ENCODE data around the gene ERG.

Gene ERG

GRCh38 chr21:38337793-38338192, 160.5 kb downstream of the ERG start:
- DNase-seq (ENCODE audit: low spot score) = no peak

- DNase-seq (ENCODE audit: low spot score) = no peak
Observed at GRCh38 chr21:38334866-38335265, 163.4 kb downstream of the ERG start.

GRCh38 chr21:38333301-38334272, 164.7 kb downstream of the ERG start:
- DNase-seq (ENCODE audit: low spot score) = no peak

- no peak for DNase-seq (ENCODE audit: low spot score)
Observed at GRCh38 chr21:38330666-38331065, 167.6 kb downstream of the ERG start.

Small RNA genes lying within 50 kb of the gene (small RNA-seq; reads per million reads assigned to genes)
- 0 to 0.04 reads per million in 2 experiments for gene SNRPGP13

Data from SK-N-DZ (cell line).